Endothelial cell of umbilical vein (primary cell): ENCODE results near the gene SLC22A7.

ENCODE experiments used
- EZH2 ChIP-seq: IDR thresholded peaks from 2 replicates; pipeline ENCODE4 v1.6.1; 2012; ENCODE audit warnings: borderline replicate concordance, low read depth, mild to moderate bottlenecking, moderate library complexity, low read length, inconsistent platforms; ENCODE audit not compliant: severe bottlenecking
- JUN ChIP-seq: IDR thresholded peaks from 2 replicates; pipeline ENCODE4 v1.6.1; 2011; ENCODE audit warnings: borderline replicate concordance, low read depth; ENCODE audit not compliant: insufficient read length, insufficient read depth
- POLR2A ChIP-seq: IDR thresholded peaks from 2 replicates; pipeline ENCODE4 v1.6.1; 2012; ENCODE audit warnings: low read depth, mild to moderate bottlenecking, control low read depth, low read length
- POLR2AphosphoS5 ChIP-seq: IDR thresholded peaks from 2 replicates; pipeline ENCODE4 v1.6.1; 2012; ENCODE audit warnings: low read depth, mild to moderate bottlenecking, control low read depth, low read length, moderate library complexity; ENCODE audit not compliant: insufficient read depth
- TF ChIP-seq, protein P1 (sequence below), 2 donors: IDR thresholded peaks; 1 replicate in 1 of 2; 2 replicates in 1 of 2; pipeline ENCODE4 v1.5.1; 2011; ENCODE audit warnings: low read length in 2 of 2, mild to moderate bottlenecking in 2 of 2, moderate library complexity in 2 of 2, control low read depth in 1 of 2, inconsistent platforms in 1 of 2, low read depth in 1 of 2; ENCODE audit not compliant: insufficient read depth in 1 of 2; ENCODE audit errors: extremely low read depth in 1 of 2

DNA sequence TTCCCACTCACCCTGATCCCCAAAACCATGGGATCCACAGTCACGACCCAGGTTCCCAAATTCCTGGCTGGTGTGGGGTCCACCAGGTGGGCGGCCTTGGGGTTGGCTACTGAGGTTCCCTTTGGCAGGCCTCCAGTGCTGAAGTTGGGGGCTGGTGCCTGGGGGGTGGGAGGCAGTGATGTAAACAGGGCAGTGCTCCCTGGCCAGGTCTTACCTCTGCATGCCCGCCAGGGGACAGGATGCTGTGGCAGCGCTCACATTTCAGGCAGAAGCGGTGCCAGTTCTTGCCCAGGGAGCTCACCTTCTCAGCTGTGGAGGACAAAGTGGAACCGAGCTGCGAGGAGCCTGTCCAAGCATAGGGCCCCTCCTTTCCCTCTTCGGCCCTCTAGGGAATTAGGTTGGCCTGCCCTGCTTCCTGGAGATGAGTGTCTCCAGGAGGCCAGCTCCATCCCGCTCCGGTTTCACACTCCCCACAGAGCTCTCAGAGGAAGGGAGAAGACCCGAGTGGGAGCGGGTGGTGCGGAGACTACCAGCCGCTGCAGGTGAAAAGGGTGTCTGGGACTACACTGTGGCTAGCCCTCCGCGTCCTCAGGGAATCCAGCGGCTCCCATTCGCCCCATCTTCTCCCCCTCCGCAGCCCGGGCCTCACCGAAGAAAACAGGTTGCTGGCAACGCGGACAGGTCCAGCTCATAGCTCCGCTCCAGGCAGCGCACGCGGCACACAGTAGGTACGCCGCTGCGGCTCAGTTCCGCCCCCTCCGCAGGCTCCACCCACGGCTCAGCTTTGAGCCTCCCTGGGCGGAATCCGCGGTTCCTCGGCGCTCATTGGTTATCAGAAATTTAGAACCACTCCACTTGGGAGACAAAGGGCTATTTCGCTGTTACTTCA lies 10.3 kb downstream of the SLC22A7 start, which contains the start of gene CRIP3:
- TF ChIP-seq POLR2A = no peak
- TF ChIP-seq EZH2 = no peak
- TF ChIP-seq, protein P1, sequence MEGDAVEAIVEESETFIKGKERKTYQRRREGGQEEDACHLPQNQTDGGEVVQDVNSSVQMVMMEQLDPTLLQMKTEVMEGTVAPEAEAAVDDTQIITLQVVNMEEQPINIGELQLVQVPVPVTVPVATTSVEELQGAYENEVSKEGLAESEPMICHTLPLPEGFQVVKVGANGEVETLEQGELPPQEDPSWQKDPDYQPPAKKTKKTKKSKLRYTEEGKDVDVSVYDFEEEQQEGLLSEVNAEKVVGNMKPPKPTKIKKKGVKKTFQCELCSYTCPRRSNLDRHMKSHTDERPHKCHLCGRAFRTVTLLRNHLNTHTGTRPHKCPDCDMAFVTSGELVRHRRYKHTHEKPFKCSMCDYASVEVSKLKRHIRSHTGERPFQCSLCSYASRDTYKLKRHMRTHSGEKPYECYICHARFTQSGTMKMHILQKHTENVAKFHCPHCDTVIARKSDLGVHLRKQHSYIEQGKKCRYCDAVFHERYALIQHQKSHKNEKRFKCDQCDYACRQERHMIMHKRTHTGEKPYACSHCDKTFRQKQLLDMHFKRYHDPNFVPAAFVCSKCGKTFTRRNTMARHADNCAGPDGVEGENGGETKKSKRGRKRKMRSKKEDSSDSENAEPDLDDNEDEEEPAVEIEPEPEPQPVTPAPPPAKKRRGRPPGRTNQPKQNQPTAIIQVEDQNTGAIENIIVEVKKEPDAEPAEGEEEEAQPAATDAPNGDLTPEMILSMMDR (IDR thresholded peaks at IDR 0.05; ENCODE audit: extremely low read depth in 1 of 2, insufficient read depth in 1 of 2, low read depth in 1 of 2, low read length in 2 of 2) = peak in 1 of 2 donors; percentile 25
- no peak for TF ChIP-seq POLR2AphosphoS5
- no peak for TF ChIP-seq JUN
